WTC11 (cell line): ENCODE measurements around the gene TGFBR2.

Source experiments
- CREB1 ChIP-seq: sonication (generic); formaldehyde crosslinking; IDR thresholded peaks from 2 replicates; pipeline ENCODE4 v1.8.0; 2023; ENCODE audit warnings: mild to moderate bottlenecking, missing genetic modification reagents
- JUN ChIP-seq: sonication (generic); formaldehyde crosslinking; IDR thresholded peaks from 2 replicates; pipeline ENCODE4 v1.8.0; 2023; ENCODE audit warnings: mild to moderate bottlenecking, missing genetic modification reagents
- SMAD3 ChIP-seq: sonication (generic); formaldehyde crosslinking; IDR thresholded peaks from 2 replicates; pipeline ENCODE4 v1.8.0; 2022; ENCODE audit warnings: missing genetic modification reagents, mild to moderate bottlenecking, borderline replicate concordance
- ZNF219 ChIP-seq: sonication (generic); formaldehyde crosslinking; IDR thresholded peaks from 2 replicates; pipeline ENCODE4 v1.8.0; 2023; ENCODE audit warnings: missing genetic modification reagents, mild to moderate bottlenecking, borderline replicate concordance
- TF ChIP-seq, protein P1 (sequence below): fragments of 200-600 bp; IDR thresholded peaks from 2 replicates; pipeline ENCODE4 v1.8.0; 2022; ENCODE audit warnings: antibody characterized with exemption
- TF ChIP-seq, protein P2 (sequence below): fragments of 250-450 bp; sonication (Bioruptor Pico); IDR thresholded peaks from 2 replicates; pipeline ENCODE4 v1.9.0; 2021; ENCODE audit warnings: mild to moderate bottlenecking
- TF ChIP-seq, protein P3 (sequence below): sonication (generic); formaldehyde crosslinking; IDR thresholded peaks from 2 replicates; pipeline ENCODE4 v1.8.1; 2023; ENCODE audit warnings: mild to moderate bottlenecking, moderate library complexity, missing genetic modification reagents
- TF ChIP-seq, protein P4 (sequence below): sonication (generic); formaldehyde crosslinking; conservative IDR thresholded peaks from 2 replicates; pipeline ENCODE4 v1.8.1; 2022; ENCODE audit warnings: mild to moderate bottlenecking, missing genetic modification reagents
- TF ChIP-seq, protein P5 (sequence below): sonication (generic); formaldehyde crosslinking; IDR thresholded peaks from 2 replicates; pipeline ENCODE4 v1.8.0; 2022; ENCODE audit warnings: mild to moderate bottlenecking, missing genetic modification reagents
- TF ChIP-seq, protein P6 (sequence below): fragments of 250-450 bp; sonication (Bioruptor Pico); IDR thresholded peaks from 2 replicates; pipeline ENCODE4 v1.9.0; 2021; ENCODE audit warnings: mild to moderate bottlenecking
- TF ChIP-seq, protein P7 (sequence below): sonication (generic); formaldehyde crosslinking; IDR thresholded peaks from 2 replicates; pipeline ENCODE4 v1.8.0; 2022; ENCODE audit warnings: mild to moderate bottlenecking, missing genetic modification reagents

DNA sequence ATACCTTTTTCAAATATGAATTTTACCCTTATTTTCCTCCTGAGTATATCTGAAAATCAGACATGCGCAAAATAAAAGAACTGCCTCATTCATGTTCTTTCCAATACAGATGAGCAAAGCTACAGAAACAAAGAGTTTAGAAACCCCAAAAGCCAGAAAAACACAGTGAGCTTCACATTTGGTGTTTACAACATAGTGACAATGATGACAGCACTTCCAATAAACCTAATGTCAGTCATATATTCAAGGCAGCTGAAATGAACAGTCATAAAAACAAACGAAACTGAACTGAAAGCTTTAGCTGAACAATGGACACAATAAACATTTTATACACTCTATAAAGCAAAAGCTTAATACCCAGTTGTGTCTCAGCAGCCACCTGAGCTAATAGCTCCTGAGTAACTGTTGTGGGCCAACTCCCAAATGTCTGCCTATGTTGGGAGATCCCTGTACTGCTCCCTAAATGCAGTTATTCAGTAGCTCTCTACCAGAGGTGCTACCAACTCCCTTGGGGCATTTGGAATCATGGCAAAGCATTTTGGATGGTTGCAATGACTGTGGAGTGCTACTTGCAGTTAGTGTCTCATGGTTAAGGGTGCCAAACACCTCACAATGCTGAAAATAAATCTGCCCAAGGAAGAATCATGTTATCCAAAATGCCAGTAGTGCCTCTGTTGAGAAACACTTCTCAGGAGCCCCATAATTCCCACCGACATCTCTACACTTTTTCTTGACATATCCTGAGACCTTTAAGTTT, 131.5 kb downstream of the TGFBR2 start:
- TF ChIP-seq, protein P1, sequence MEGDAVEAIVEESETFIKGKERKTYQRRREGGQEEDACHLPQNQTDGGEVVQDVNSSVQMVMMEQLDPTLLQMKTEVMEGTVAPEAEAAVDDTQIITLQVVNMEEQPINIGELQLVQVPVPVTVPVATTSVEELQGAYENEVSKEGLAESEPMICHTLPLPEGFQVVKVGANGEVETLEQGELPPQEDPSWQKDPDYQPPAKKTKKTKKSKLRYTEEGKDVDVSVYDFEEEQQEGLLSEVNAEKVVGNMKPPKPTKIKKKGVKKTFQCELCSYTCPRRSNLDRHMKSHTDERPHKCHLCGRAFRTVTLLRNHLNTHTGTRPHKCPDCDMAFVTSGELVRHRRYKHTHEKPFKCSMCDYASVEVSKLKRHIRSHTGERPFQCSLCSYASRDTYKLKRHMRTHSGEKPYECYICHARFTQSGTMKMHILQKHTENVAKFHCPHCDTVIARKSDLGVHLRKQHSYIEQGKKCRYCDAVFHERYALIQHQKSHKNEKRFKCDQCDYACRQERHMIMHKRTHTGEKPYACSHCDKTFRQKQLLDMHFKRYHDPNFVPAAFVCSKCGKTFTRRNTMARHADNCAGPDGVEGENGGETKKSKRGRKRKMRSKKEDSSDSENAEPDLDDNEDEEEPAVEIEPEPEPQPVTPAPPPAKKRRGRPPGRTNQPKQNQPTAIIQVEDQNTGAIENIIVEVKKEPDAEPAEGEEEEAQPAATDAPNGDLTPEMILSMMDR = no peak
- TF ChIP-seq, protein P2, sequence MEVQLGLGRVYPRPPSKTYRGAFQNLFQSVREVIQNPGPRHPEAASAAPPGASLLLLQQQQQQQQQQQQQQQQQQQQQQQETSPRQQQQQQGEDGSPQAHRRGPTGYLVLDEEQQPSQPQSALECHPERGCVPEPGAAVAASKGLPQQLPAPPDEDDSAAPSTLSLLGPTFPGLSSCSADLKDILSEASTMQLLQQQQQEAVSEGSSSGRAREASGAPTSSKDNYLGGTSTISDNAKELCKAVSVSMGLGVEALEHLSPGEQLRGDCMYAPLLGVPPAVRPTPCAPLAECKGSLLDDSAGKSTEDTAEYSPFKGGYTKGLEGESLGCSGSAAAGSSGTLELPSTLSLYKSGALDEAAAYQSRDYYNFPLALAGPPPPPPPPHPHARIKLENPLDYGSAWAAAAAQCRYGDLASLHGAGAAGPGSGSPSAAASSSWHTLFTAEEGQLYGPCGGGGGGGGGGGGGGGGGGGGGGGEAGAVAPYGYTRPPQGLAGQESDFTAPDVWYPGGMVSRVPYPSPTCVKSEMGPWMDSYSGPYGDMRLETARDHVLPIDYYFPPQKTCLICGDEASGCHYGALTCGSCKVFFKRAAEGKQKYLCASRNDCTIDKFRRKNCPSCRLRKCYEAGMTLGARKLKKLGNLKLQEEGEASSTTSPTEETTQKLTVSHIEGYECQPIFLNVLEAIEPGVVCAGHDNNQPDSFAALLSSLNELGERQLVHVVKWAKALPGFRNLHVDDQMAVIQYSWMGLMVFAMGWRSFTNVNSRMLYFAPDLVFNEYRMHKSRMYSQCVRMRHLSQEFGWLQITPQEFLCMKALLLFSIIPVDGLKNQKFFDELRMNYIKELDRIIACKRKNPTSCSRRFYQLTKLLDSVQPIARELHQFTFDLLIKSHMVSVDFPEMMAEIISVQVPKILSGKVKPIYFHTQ (CRISPR knock-in tag) = no peak
- TF ChIP-seq, protein P3, sequence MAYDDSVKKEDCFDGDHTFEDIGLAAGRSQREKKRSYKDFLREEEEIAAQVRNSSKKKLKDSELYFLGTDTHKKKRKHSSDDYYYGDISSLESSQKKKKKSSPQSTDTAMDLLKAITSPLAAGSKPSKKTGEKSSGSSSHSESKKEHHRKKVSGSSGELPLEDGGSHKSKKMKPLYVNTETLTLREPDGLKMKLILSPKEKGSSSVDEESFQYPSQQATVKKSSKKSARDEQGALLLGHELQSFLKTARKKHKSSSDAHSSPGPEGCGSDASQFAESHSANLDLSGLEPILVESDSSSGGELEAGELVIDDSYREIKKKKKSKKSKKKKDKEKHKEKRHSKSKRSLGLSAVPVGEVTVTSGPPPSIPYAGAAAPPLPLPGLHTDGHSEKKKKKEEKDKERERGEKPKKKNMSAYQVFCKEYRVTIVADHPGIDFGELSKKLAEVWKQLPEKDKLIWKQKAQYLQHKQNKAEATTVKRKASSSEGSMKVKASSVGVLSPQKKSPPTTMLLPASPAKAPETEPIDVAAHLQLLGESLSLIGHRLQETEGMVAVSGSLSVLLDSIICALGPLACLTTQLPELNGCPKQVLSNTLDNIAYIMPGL (CRISPR knock-in tag) = no peak
- TF ChIP-seq ZNF219 (CRISPR knock-in tag) (no peak), JUN (CRISPR knock-in tag) (no peak), SMAD3 (CRISPR knock-in tag) (no peak), CREB1 (no peak)
- TF ChIP-seq, protein P4, sequence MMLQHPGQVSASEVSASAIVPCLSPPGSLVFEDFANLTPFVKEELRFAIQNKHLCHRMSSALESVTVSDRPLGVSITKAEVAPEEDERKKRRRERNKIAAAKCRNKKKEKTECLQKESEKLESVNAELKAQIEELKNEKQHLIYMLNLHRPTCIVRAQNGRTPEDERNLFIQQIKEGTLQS (CRISPR knock-in tag) = no peak
- TF ChIP-seq, protein P5, sequence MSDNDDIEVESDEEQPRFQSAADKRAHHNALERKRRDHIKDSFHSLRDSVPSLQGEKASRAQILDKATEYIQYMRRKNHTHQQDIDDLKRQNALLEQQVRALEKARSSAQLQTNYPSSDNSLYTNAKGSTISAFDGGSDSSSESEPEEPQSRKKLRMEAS = no peak
- TF ChIP-seq, protein P6, sequence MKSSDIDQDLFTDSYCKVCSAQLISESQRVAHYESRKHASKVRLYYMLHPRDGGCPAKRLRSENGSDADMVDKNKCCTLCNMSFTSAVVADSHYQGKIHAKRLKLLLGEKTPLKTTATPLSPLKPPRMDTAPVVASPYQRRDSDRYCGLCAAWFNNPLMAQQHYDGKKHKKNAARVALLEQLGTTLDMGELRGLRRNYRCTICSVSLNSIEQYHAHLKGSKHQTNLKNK (CRISPR knock-in tag) = no peak
- TF ChIP-seq, protein P7, sequence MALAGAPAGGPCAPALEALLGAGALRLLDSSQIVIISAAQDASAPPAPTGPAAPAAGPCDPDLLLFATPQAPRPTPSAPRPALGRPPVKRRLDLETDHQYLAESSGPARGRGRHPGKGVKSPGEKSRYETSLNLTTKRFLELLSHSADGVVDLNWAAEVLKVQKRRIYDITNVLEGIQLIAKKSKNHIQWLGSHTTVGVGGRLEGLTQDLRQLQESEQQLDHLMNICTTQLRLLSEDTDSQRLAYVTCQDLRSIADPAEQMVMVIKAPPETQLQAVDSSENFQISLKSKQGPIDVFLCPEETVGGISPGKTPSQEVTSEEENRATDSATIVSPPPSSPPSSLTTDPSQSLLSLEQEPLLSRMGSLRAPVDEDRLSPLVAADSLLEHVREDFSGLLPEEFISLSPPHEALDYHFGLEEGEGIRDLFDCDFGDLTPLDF (CRISPR knock-in tag) = no peak
